MCF 10A (cell line): ENCODE results near the gene TYK2. TPM values are rescaled to one million over a fixed set of nuclear protein-coding genes. Genes with fewer than 3 reads are reported as not detected.

ENCODE experiments used
- BruUV-seq: library from RNA; stranded (reverse); fragments of 400-500 nt; replicated peaks from 2 replicates; lab custom pipeline; 2021; lab: Mats Ljungman, UMichigan
- CTCF ChIA-PET: fragments of 300-600 bp; sonication (Branson Sonifier 250); formaldehyde crosslinking; extraction: SDS; loops from one replicate; lab custom pipeline; 2021; ENCODE audit warnings: antibody characterized with exemption, inconsistent platforms; lab: Yijun Ruan, JAX
- POLR2A ChIA-PET: fragments of 300-600, 350-650 bp; sonication (Branson Sonifier 250); formaldehyde crosslinking; extraction: SDS; loops from one replicate; lab custom pipeline; 2020; ENCODE audit warnings: antibody characterized with exemption, inconsistent platforms; lab: Yijun Ruan, JAX
- DNase-seq: peaks from one replicate; pipeline ENCODE4 v3.0.0-alpha.2; 2018; ENCODE audit not compliant: unreplicated experiment
- H3K27ac Mint-ChIP-seq: one replicate; pipeline ENCODE4 v1.8.0; 2022; ENCODE audit warnings: mild to moderate bottlenecking, low read depth, mixed read lengths; ENCODE audit not compliant: unreplicated experiment
- H3K27me3 Mint-ChIP-seq: one replicate; pipeline ENCODE4 v1.8.0; 2022; ENCODE audit warnings: mixed read lengths; ENCODE audit not compliant: insufficient read depth, unreplicated experiment
- H3K36me3 Mint-ChIP-seq: one replicate; pipeline ENCODE4 v1.8.0; 2022; ENCODE audit warnings: mild to moderate bottlenecking, moderate library complexity, mixed read lengths; ENCODE audit not compliant: insufficient read depth, unreplicated experiment
- H3K4me1 Mint-ChIP-seq: one replicate; pipeline ENCODE4 v1.8.0; 2022; ENCODE audit warnings: mixed read lengths; ENCODE audit not compliant: insufficient read depth, unreplicated experiment
- H3K4me3 Mint-ChIP-seq: one replicate; pipeline ENCODE4 v1.8.0; 2022; ENCODE audit warnings: mild to moderate bottlenecking, moderate library complexity, mixed read lengths; ENCODE audit not compliant: unreplicated experiment
- H3K9me3 Mint-ChIP-seq: one replicate; pipeline ENCODE4 v1.8.0; 2022; ENCODE audit warnings: mixed read lengths; ENCODE audit not compliant: unreplicated experiment
- intact Hi-C: fragments of 100-400 bp; cut with micrococcal nuclease; formaldehyde crosslinking; loops from 2 replicates; pipeline ENCODE4 v1.14.1; 2022
- total RNA-seq: library from RNA; stranded (reverse); gene quantifications from 2 replicates; pipeline ENCODE4 v1.2.3, GENCODE V29; 2022
- TF ChIP-seq, protein P1 (sequence below): fragments of 200-600 bp; IDR thresholded peaks from one replicate; pipeline ENCODE4 v1.8.0; 2022; ENCODE audit warnings: antibody characterized with exemption, mild to moderate bottlenecking; ENCODE audit not compliant: unreplicated experiment

Gene TYK2
- total RNA-seq, 1 experiment from 2014 or later = 75.0 TPM

DNA sequence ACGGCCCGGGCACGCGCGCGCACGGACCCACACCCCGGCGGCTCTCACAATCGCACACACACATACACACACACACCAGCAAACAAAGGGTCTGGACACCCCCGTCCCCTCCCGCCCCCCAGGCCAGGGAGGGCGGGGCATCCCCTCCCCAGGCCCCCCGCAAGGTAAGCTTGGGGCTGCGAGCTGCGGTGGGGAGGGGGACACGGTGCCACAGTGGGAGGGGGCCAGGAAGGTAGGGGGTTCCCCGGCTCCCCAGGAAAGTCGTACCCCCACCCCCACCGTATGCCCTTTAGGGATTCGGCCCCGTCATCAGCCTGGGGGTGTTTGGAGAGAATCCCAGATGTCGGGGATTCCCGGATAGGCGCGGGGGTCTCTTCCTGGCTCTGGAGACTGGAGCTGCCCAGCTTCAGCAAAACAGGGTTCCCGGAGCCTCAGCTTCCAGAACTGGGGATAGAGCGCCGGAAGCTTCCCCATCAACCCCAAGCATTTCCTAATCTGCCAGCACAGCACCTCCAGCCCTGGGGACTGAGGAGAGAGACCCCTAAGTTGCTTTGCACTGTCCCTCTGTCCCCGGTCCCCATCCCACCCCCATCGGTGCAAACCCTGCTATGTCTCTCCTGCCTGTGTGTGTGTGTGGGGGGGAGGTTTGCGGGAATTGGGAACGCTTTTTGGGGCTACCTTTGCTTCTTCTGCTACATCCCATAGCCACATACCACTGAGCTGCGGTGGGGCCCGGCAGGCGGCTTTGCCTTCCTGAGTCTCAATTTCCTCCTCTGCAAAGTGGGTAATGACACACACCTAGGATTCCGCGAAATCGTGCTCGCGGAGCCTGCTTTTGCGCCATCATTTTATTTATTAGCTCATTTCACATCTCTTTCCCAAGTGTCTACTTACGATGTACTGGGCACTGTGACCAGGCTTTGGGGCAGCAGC is 24.8 kb upstream of the TYK2 start:
- no peak for DNase-seq
- CTCF ChIA-PET = interaction anchor here (0.5 to 5.5 kb wide), 16 partner anchors 11 to 532 kb away, joined by 3 to 74 read pairs (median 4); partner anchors contain the start of gene TYK2
- H3K4me3 Mint-ChIP-seq = peak overlapping the region; percentile 99
- H3K27ac Mint-ChIP-seq = no peak overlapping the region
- no TSS peak for BruUV-seq
- POLR2A ChIA-PET = interaction anchor here (1.0 to 1.5 kb wide), 5 partner anchors 13 to 154 kb away, joined by 3 to 4 read pairs (median 4); partner anchors contain the start of gene ICAM1
- H3K9me3 Mint-ChIP-seq = no peaks in the 10 kb centered on the region
- peaks cover 13% of the 10 kb centered on the region for H3K36me3 Mint-ChIP-seq
- H3K27me3 Mint-ChIP-seq = peaks cover 11% of the 10 kb centered on the region
- TF ChIP-seq, protein P1, sequence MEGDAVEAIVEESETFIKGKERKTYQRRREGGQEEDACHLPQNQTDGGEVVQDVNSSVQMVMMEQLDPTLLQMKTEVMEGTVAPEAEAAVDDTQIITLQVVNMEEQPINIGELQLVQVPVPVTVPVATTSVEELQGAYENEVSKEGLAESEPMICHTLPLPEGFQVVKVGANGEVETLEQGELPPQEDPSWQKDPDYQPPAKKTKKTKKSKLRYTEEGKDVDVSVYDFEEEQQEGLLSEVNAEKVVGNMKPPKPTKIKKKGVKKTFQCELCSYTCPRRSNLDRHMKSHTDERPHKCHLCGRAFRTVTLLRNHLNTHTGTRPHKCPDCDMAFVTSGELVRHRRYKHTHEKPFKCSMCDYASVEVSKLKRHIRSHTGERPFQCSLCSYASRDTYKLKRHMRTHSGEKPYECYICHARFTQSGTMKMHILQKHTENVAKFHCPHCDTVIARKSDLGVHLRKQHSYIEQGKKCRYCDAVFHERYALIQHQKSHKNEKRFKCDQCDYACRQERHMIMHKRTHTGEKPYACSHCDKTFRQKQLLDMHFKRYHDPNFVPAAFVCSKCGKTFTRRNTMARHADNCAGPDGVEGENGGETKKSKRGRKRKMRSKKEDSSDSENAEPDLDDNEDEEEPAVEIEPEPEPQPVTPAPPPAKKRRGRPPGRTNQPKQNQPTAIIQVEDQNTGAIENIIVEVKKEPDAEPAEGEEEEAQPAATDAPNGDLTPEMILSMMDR = no peak
- H3K4me1 Mint-ChIP-seq = peaks cover 5% of the 10 kb centered on the region
- intact Hi-C loops = loop anchor here (5.0 kb wide), 1 partner anchor 167 kb away; no protein-coding TSS in a partner anchor

GRCh38 chr19:10403137-10404021 is 23.0 kb upstream of the TYK2 start, which contains the start of gene CDC37:
Gene CDC37, minus strand, starts transcription at chr19:10403542. Its CDS starts 63 bp downstream, at chr19:10403479.
- peak within 1 kb of the TSS; percentile 99 for H3K4me3 Mint-ChIP-seq
- H3K27ac Mint-ChIP-seq = peak within 1 kb of the TSS; percentile 98
- peaks cover 5% of the 10 kb centered on the region for H3K4me1 Mint-ChIP-seq
- intact Hi-C loops = loop anchor here (2.0 to 5.0 kb wide), 2 partner anchors 21 to 169 kb away; no protein-coding TSS in a partner anchor
- H3K27me3 Mint-ChIP-seq = peaks cover 11% of the 10 kb centered on the region
- POLR2A ChIA-PET = interaction anchor here (0.7 to 3.2 kb wide), 21 partner anchors 9 to 298 kb away, joined by 3 to 17 read pairs (median 4); partner anchors contain the start of genes ICAM1, KRI1, PDE4A and QTRT1
- H3K9me3 Mint-ChIP-seq = no peaks in the 10 kb centered on the region
- H3K36me3 Mint-ChIP-seq = peaks cover 28% of the 10 kb centered on the region
- CTCF ChIA-PET = interaction anchor here (0.6 to 5.5 kb wide), 20 partner anchors 11 to 298 kb away, joined by 3 to 74 read pairs (median 4); no protein-coding TSS in a partner anchor
- DNase-seq = peak; percentile 97
- TF ChIP-seq, protein P1 = no peak
- BruUV-seq = TSS peak; percentile 46

DNA sequence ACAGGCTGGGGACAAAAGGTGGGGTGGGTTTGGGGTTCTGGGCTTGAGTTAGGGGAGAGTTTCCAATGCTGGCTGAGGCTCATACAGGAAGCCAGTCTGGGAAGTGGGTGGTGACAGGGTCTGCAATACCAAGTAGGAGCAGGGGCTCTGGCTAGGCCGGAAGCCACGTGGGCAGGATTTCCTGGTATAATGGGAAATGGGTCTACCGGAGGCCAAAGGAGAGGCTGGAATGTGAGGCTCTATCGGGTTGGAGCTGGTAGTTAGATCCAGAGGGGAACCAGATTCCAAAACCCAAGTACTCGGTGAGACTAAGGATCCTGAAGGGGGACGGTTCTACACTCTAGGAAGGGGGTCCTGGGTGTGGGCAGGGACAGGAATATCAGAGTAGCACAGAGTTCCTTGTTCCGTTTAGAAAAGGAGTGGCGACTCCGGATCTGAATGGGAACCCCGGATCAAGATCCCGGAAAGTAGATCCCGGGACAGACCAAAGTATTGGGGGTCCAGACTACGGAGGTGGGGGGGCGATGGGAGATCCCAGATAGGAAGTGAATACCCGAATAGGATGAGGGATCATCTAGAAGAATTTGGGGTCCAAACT is 22.2 kb upstream of the TYK2 start:
- DNase-seq = peak; percentile 36
- TF ChIP-seq, protein P1 = no peak
- intact Hi-C loops = loop anchor here (2.0 to 5.0 kb wide), 2 partner anchors 22 to 170 kb away; no protein-coding TSS in a partner anchor
- Mint-ChIP-seq H3K27ac (peak overlapping the region; percentile 98), H3K4me3 (peak overlapping the region; percentile 99), H3K27me3 (peaks cover 4% of the 10 kb centered on the region), H3K9me3 (no peaks in the 10 kb centered on the region), H3K4me1 (peaks cover 13% of the 10 kb centered on the region), H3K36me3 (peaks cover 33% of the 10 kb centered on the region)
- ChIA-PET POLR2A (interaction anchor here (0.7 to 3.2 kb wide), 13 partner anchors 10 to 251 kb away, joined by 3 to 17 read pairs (median 4); partner anchors contain the start of genes ICAM1, PDE4A, RAVER1 and TYK2), CTCF (interaction anchor here (1.2 to 5.5 kb wide), 6 partner anchors 11 to 142 kb away, joined by 3 to 74 read pairs (median 9); no protein-coding TSS in a partner anchor)
- BruUV-seq = no TSS peak
